HL-60 (cell line): ENCODE results near the gene PRICKLE4.

Experiments used
- DNase-seq, 2 experiments: peaks; one replicate each; pipeline ENCODE4 v3.0.0-alpha.2; 2010 to 2020; ENCODE audit warnings: low read depth in 1 of 2, low spot score in 1 of 2
- H3K27ac ChIP-seq: fragments of 250-450 bp; sonication (Bioruptor Pico); replicated peaks from 2 replicates; pipeline ENCODE4 v1.5.1; 2020; ENCODE audit warnings: mild to moderate bottlenecking, moderate library complexity
- H3K27me3 ChIP-seq: fragments of 250-450 bp; sonication (Bioruptor Pico); 2 replicates; pipeline ENCODE4 v1.5.1; 2021; ENCODE audit warnings: mild to moderate bottlenecking, moderate library complexity; ENCODE audit not compliant: insufficient read depth, poor library complexity, severe bottlenecking
- H3K4me3 ChIP-seq: replicated peaks from 2 replicates; pipeline ENCODE4 v1.5.1; 2011; ENCODE audit warnings: mild to moderate bottlenecking, control low read depth, low read length; ENCODE audit not compliant: insufficient read depth
- GABPA ChIP-seq: IDR thresholded peaks from 2 replicates; pipeline ENCODE4 v1.6.1; 2012; ENCODE audit warnings: low read depth
- POLR2AphosphoS5 ChIP-seq: IDR thresholded peaks from 2 replicates; pipeline ENCODE4 v1.6.1; 2012; ENCODE audit warnings: low read depth
- REST ChIP-seq: IDR thresholded peaks from 2 replicates; pipeline ENCODE4 v1.6.1; 2012; ENCODE audit warnings: low read depth; ENCODE audit not compliant: insufficient replicate concordance
- SPI1 ChIP-seq: IDR thresholded peaks from 2 replicates; pipeline ENCODE4 v1.6.1; 2012; ENCODE audit warnings: low read depth, mild to moderate bottlenecking, borderline replicate concordance
- TF ChIP-seq, protein P1 (sequence below): IDR thresholded peaks from one replicate; pipeline ENCODE4 v1.5.1; 2011; ENCODE audit warnings: low read length, control low read depth, inconsistent platforms; ENCODE audit not compliant: insufficient read depth

PRICKLE4 gene

DNA sequence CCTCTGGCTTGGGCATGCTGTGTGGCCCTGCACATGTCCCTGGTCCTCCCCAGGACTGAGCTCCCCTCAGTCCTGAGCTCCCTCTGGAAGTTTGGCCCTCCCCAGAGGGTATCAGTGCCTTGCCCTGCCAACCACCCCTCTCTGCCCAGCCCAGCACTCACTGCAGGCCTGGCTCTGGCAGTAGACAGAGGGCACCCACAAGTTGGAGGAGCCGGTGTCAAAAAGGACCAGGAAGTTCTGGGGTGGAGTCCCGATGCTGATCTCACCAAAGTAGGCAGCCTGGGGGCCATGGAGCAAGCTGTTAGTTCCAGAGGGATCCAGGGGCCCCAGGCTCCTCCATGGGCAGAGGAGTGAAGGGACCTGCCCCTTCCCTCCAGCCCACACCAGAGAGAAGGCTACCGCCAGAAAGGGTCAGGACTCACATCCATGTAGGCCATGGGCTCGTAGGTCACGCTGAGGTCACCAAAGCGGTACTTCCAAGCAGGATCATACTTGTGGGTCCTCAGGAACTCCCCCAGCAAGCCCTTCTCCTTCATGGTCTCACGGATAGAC lies 36.3 kb upstream of the PRICKLE4 start:
- Histone ChIP-seq H3K4me3 (no peak overlapping the region), H3K27me3 (no peaks in the 10 kb centered on the region), H3K27ac (no peak overlapping the region)
- TF ChIP-seq POLR2AphosphoS5 (no peak), GABPA (no peak), SPI1 (no peak), REST (no peak)
- TF ChIP-seq, protein P1, sequence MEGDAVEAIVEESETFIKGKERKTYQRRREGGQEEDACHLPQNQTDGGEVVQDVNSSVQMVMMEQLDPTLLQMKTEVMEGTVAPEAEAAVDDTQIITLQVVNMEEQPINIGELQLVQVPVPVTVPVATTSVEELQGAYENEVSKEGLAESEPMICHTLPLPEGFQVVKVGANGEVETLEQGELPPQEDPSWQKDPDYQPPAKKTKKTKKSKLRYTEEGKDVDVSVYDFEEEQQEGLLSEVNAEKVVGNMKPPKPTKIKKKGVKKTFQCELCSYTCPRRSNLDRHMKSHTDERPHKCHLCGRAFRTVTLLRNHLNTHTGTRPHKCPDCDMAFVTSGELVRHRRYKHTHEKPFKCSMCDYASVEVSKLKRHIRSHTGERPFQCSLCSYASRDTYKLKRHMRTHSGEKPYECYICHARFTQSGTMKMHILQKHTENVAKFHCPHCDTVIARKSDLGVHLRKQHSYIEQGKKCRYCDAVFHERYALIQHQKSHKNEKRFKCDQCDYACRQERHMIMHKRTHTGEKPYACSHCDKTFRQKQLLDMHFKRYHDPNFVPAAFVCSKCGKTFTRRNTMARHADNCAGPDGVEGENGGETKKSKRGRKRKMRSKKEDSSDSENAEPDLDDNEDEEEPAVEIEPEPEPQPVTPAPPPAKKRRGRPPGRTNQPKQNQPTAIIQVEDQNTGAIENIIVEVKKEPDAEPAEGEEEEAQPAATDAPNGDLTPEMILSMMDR: no peak
- DNase-seq: no peak

DNA sequence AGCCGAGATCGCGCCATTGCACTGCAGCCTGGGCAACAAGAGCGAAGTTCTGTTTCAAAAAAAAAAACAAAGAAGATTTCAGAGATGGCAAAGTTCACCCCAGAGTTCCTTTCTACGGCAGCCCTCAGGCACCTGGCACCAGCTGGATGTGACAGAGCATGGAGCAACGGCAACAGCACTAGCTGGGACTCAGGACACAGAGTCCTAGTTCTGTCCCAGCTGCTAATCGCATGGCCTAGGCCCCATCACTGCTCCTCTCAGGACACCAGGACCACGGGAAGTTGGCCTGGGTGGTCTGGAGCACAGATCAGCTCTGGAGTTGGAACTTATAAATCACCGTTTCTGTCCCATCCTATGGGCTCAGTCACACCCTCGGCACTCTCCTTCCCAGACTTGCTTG lies 34.5 kb upstream of the PRICKLE4 start:
- no peak for TF ChIP-seq GABPA
- no peak for TF ChIP-seq POLR2AphosphoS5
- TF ChIP-seq, protein P1: no peak
- TF ChIP-seq REST: no peak
- no peak for DNase-seq

GRCh38 chr6:41747256-41748101 lies 33.1 kb upstream of the PRICKLE4 start, which contains the start of gene PGC:
Gene PGC (minus strand): TSS chr6:41747397. CDS start chr6:41747334, 63 bp downstream.
- Histone ChIP-seq H3K27ac (no peak within 1 kb of the TSS), H3K4me3 (no peak within 1 kb of the TSS), H3K27me3 (no peaks in the 10 kb centered on the region)
- no peak for TF ChIP-seq POLR2AphosphoS5
- TF ChIP-seq REST: no peak
- no peak for TF ChIP-seq SPI1
- TF ChIP-seq, protein P1: no peak
- no peak for DNase-seq

More for the DNA sequence above, 34.5 kb upstream of the PRICKLE4 start:
- Histone ChIP-seq H3K27ac (no peak overlapping the region), H3K27me3 (no peaks in the 10 kb centered on the region), H3K4me3 (no peak overlapping the region)
